ENCODE measurements around the gene PCNT. TPM values are rescaled to one million over a fixed set of nuclear protein-coding genes. Genes with fewer than 3 reads are reported as not detected.

Gene PCNT
- total and polyA plus RNA-seq, 2 of the 8 experiments (the other 6 are each of a cell fraction or from before 2014, with no cell fraction given): 9.9 to 45.1 TPM

DNA sequence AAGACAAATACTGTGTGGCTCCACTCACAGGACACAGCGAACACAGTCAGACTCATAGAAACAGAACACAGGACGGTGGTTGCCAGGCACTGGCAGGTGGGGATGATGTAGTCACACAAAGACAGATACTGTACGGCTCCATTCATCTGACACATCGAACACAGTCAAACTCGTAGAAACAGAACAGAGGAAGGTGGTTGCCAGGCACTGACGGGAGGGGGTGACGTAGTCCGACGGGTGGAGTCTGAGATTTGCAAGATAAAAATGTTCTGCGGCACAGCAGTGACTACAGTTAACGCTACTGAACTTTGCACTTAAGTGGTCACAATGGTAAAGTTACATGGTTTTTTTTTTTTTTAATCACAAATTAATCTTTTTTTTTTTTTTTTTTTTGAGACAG, 19.0 kb upstream of the PCNT start (continued):
- TF ChIP-seq, protein P1, sequence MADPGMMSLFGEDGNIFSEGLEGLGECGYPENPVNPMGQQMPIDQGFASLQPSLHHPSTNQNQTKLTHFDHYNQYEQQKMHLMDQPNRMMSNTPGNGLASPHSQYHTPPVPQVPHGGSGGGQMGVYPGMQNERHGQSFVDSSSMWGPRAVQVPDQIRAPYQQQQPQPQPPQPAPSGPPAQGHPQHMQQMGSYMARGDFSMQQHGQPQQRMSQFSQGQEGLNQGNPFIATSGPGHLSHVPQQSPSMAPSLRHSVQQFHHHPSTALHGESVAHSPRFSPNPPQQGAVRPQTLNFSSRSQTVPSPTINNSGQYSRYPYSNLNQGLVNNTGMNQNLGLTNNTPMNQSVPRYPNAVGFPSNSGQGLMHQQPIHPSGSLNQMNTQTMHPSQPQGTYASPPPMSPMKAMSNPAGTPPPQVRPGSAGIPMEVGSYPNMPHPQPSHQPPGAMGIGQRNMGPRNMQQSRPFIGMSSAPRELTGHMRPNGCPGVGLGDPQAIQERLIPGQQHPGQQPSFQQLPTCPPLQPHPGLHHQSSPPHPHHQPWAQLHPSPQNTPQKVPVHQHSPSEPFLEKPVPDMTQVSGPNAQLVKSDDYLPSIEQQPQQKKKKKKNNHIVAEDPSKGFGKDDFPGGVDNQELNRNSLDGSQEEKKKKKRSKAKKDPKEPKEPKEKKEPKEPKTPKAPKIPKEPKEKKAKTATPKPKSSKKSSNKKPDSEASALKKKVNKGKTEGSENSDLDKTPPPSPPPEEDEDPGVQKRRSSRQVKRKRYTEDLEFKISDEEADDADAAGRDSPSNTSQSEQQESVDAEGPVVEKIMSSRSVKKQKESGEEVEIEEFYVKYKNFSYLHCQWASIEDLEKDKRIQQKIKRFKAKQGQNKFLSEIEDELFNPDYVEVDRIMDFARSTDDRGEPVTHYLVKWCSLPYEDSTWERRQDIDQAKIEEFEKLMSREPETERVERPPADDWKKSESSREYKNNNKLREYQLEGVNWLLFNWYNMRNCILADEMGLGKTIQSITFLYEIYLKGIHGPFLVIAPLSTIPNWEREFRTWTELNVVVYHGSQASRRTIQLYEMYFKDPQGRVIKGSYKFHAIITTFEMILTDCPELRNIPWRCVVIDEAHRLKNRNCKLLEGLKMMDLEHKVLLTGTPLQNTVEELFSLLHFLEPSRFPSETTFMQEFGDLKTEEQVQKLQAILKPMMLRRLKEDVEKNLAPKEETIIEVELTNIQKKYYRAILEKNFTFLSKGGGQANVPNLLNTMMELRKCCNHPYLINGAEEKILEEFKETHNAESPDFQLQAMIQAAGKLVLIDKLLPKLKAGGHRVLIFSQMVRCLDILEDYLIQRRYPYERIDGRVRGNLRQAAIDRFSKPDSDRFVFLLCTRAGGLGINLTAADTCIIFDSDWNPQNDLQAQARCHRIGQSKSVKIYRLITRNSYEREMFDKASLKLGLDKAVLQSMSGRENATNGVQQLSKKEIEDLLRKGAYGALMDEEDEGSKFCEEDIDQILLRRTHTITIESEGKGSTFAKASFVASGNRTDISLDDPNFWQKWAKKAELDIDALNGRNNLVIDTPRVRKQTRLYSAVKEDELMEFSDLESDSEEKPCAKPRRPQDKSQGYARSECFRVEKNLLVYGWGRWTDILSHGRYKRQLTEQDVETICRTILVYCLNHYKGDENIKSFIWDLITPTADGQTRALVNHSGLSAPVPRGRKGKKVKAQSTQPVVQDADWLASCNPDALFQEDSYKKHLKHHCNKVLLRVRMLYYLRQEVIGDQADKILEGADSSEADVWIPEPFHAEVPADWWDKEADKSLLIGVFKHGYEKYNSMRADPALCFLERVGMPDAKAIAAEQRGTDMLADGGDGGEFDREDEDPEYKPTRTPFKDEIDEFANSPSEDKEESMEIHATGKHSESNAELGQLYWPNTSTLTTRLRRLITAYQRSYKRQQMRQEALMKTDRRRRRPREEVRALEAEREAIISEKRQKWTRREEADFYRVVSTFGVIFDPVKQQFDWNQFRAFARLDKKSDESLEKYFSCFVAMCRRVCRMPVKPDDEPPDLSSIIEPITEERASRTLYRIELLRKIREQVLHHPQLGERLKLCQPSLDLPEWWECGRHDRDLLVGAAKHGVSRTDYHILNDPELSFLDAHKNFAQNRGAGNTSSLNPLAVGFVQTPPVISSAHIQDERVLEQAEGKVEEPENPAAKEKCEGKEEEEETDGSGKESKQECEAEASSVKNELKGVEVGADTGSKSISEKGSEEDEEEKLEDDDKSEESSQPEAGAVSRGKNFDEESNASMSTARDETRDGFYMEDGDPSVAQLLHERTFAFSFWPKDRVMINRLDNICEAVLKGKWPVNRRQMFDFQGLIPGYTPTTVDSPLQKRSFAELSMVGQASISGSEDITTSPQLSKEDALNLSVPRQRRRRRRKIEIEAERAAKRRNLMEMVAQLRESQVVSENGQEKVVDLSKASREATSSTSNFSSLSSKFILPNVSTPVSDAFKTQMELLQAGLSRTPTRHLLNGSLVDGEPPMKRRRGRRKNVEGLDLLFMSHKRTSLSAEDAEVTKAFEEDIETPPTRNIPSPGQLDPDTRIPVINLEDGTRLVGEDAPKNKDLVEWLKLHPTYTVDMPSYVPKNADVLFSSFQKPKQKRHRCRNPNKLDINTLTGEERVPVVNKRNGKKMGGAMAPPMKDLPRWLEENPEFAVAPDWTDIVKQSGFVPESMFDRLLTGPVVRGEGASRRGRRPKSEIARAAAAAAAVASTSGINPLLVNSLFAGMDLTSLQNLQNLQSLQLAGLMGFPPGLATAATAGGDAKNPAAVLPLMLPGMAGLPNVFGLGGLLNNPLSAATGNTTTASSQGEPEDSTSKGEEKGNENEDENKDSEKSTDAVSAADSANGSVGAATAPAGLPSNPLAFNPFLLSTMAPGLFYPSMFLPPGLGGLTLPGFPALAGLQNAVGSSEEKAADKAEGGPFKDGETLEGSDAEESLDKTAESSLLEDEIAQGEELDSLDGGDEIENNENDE (IDR thresholded peaks at IDR 0.05; ENCODE audit: insufficient replicate concordance, low read length): no peak
- TF ChIP-seq SRF (IDR thresholded peaks at IDR 0.05; ENCODE audit: low read depth, low read length) (no peak), ZNF274 (IDR thresholded peaks at IDR 0.05; ENCODE audit: borderline replicate concordance, extremely low read depth, low read length) (no peak), RFX5 (IDR thresholded peaks at IDR 0.05; ENCODE audit: borderline replicate concordance, low read depth, low read length) (no peak), POLR2A (IDR thresholded peaks at IDR 0.05; ENCODE audit: control extremely low read depth in 1 of 2, low read depth in 2 of 2, low read length in 2 of 2) (no peak)
- TF ChIP-seq, protein P2, sequence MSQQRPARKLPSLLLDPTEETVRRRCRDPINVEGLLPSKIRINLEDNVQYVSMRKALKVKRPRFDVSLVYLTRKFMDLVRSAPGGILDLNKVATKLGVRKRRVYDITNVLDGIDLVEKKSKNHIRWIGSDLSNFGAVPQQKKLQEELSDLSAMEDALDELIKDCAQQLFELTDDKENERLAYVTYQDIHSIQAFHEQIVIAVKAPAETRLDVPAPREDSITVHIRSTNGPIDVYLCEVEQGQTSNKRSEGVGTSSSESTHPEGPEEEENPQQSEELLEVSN (IDR thresholded peaks at IDR 0.05): no peak
